SKM-1 treated with dmso at 0.1 percent for 144 hours (cell line): ENCODE data around the gene GDF15.
A peak's percentile ranks its signal among the peaks of the same experiment; 100 is the strongest.
"Not testable (repeated sequence)": the region's sequence is repeated elsewhere in the genome, so short reads cannot be mapped to it uniquely, and the experiment has no call there.

ENCODE experiments used
- DNase-seq: peaks from one replicate; lab custom pipeline; 2025; ENCODE audit not compliant: unreplicated experiment; lab: John Stamatoyannopoulos, UW

GDF15 gene

DNA sequence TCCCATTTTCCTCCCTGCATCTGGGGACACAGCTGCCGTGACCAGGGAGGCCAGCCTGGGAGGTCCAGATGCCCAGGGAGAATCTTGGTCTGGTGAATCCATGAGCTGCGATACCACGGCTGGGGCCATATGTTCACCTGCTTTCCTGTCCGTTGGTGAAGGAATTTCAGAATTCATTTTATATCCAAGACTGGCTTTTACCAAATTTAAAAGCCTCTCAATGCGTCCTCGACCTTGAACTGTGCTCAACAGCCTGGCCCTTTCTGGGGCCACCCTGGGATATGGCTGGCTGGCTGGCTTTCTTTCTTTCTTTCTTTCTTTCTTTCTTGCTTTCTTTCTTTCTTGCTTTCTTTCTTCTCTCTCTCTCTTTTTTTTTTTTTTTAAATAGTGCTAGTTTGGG lies 22.2 kb upstream of the GDF15 start:
- DNase-seq: no peak

DNA sequence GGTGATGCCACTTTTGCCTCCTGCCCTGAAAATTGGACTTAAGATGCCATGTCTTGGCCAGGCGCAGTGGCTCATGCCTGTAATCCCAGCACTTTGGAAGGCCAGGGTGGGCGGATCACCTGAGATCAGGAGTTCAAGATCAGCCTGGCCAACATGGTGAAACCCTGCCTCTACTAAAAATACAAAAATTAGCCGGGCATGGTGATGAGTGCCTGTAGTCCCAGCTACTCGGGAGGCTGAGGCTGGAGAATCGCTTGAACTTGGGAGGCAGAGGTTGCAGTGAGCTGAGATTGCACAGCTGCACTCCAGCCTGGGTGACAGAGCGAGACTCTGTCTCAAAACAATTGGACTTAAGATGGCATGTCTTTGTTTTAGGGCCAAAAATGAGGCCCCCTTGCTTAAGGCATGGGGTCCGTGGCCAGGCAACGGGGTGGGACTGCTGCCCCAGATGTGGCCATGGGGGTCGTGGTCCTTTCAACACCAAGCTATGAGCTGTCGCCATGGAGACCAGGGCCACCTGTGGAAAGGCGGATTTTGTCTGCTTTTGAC lies 21.6 kb upstream of the GDF15 start:
- not testable (repeated sequence) for DNase-seq

DNA sequence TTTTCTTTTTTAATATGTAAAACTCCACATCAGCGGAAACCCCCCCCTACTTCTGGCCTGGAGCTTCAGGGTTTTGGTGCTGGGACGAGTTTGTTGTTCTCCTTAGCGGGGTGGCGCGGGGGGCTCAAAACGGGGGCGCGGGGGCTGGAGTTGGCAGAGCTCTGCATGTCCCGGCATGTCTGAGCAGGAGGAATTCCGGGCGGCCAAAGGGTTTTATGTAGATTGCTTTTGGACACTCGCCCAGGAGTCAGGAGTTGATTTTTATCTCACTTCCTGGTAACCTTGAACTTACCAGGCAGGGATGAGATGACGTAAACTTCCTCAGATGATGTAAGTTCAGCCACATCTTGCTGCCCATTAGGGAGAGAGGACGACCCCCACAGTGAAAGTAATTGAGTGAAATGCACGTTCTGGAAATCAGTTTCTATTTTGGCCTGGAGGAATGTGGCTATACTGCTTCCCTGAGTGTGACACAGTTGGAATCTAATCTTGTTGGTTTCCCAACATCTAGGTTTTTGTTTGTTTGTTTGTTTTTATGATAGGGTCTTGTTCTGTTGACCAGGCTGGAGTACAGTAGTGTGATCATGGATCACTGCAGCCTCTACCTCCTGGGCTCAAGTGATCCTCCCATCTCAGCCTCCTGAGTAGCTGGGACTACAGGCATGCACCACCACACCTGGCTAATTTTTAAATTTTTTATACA lies 21.0 kb upstream of the GDF15 start:
- DNase-seq: peak; percentile 62

DNA sequence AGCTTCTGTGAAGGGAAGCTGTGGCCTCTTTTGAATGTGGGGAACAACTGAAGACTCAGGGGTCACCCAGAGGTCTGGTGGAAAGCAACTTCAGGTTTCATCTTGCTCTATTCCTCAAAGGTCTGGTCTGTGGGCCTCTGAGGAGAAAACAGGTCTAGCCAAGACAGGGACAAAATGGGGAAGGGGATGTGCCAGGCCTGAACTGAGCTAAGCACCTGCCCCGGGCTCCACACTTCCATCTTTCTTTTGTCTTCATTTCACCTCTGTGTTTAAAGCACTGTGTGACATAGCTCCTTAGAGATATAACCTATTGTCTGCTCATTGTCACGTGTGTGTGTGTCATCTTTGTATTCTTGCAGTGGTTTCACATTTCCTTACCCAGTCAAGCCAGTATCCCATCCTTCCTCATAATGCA lies 19.9 kb upstream of the GDF15 start:
- DNase-seq: peak; percentile 54

DNA sequence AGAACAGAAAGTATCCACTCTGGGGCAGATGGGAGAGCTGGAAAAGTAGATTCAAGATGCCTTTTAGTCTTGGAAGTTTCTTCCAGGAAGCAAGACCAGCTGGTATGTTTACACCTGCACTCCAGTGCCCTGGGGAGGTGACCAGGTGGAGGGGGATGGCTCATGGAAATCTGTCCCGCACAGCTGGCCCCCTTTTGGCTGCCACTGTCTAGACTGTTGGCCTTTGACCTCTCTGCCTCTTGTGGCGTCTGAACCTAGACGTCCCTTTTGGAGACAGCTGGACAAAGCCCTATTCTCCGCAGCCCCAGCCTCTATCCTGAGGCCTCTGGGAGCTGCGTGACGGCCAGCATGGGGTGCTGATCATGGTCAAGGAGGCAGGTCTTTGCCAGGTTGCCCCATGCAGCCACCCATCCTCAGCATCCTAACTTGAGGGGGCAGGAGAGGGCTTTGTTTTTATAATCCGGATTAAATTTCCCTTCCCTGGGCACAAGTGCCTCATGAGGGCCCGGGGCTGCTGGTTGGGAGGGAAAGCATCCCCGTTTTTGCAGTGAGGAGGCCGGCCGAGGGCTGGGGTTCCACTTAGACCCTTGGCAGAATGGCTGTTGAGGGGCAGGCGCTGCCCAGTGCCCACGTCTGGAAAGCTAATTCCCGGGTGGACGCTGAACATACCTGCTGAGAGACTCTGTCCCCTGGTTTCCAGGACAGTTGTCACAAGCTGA lies 17.3 kb upstream of the GDF15 start:
- no peak for DNase-seq

DNA sequence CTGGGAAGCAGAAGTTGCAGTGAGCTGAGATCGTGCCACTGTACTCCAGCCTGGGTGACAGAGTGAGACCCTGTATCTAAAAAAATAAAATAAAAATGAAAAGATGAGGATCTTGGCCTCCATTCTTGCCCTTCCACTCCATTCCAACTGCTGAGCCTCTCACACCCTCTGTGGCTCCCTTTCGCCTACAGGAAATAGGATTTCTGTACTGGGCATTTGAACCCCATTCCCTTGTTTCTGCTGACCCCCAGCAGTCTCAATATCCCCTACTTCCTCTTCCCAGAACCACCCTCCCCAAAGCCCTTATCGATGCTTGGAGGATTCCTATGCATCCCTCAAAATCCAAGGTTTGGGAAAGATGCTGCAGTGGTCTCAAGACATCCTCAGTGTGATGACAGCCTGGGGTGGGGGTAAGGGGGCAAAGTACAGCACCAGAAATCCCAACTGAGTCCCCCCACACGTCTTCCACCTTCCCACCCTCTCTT lies 12.5 kb upstream of the GDF15 start:
- DNase-seq: no peak

DNA sequence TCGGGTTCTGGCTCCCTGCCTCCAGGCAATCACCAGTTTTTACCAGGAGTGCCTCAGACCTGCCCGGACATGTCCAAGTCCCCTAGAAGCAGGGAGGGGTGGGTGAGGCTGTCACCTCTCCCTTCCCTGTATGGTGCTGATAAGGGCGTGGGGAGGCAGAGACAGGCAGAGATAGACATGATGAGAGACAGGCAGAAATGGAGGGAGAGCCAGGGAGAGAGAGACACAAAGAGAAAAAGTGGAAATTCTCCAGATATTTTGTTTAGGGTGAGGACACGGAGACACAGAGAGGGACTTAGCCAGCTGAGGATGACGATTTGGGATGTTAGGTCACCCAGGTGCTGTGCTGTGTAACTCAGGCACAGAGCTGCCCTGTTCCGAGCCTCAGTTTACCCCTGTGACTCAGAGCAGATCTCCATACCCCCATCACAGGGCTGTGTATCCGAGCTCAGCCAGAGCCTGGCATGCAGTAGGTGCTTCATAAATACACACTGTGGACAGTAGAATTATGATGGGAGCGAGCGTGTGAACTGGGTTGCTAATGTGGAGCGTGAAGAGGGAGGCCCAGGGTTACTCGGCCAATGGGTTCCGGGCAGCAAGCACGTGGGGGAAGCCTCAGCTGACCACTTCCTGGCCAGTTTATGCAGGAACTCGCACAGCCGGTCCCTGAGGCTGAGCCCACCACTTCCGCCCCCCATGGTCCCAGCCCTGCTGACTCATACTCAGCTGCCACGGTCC lies 11.9 kb upstream of the GDF15 start:
- DNase-seq: peak; percentile 90

DNA sequence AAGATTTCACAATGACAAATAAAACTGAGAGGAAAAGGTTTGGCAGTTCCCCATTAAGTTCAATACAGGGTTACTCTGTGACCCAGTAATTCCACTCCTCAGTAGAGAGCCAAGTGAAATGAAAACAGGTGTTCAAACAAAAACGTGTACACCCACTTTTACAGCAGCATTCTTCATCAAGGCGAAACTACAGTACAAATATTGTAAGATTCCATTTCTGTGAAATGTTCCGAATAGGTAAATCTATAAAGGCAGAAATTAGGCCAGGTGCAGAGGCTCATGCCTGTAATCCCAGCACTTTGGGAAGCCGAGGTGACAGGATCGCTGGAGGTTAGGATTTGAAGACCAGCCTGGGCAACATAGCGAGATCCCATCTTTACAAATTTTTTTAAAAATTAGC lies 8.9 kb upstream of the GDF15 start:
- DNase-seq: no peak

DNA sequence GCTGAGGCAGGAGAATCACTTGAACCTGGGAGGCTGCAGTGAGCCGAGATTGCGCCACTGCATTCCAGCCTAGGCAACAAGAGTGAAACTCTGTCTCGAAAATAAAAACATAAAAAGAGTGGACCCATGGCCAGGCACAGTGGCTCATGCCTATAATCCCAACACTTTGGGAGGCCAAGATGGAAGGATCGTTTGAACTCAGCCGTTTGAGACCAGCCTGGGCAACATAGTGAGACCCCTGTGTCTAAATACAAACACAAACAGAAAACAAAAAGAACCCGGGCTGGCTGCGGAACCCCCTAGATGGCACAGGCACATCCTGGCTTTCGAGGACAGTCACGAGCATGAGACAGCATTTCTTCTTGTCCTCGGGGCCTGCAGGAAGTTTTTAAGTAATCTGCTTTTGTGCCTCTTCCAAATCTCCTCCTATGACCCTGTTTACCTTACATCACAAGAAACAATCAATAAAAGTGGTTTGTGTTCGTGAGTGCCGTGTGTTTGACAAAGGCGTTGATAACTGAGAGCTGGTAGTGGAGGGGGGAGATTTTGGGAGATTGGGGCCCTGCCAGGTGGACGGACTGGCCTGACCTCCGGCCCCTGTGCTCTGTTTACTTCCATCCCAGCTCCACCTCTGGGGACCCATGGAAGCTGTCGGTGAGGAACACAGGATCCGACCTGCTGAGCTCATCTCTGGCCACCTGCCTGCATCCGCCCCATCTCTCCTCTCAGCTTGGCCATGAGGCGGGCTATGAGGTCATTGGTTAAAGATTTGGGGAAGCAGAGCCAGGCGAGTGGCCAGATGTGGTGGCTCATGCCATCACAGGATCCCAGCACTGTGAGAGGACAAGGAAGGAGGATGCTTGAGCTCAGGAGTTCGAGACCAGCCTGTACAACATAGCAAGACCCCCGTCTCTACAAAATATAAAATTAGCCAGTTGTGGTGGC lies 5.9 kb upstream of the GDF15 start:
- DNase-seq: no peak

DNA sequence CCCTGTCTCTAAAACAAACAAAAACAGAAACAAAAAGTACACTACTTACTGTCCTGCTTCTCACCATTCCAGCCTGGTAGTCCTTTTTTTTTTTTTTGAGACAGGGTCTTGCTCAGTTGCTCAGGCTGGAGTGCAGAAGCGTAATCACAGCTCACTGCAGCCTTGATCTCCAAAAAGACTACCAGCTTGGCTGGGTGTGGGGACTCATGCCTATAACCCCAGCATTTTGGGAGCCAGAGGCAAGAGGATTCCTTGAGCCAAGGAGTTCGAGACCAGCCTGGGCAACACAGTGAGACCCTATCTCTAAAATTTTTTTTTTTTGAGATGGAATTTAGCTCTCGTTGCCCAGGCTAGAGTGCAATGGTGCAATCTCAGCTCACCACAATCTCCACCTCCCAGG lies 5.1 kb upstream of the GDF15 start:
- no peak for DNase-seq

DNA sequence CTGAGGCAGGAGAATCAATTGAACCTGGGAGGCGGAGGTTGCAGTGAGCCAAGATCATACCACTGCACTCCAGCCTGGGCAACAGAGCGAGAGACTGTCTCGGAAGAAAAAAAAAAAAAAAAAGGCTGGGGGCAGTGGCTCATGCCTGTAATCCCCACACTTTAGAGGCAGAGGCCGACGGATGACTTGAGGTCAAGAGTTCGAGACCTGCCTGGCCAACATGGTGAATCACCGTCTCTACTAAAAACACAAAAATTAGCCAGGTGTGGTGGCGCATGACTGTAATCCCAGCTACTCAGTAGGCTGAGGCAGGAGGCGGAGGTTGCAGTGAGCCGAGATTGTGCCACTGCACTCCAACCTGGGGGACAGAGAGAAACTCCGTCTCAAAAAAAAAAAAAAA lies 2.3 kb upstream of the GDF15 start:
- not testable (repeated sequence) for DNase-seq

DNA sequence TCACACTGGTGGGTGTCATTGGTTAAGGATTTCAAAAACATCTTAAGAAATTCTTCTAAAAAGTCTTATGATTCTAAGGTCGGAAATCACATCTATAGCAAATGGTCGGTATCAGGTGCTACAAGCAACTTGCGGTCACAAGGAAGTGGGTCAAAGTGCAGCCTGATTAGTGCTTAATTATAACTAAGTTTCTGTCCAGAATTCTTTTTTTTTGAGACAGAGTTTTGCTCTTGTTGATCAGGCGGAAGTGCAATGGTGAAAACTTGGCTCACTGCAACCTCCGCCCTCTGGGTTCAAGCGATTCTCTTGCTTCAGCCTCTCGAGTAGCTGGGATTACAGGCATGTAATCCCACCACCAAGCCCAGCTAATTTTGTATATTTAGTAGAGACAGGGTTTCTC lies 1.2 kb upstream of the GDF15 start:
- DNase-seq: no peak

DNA sequence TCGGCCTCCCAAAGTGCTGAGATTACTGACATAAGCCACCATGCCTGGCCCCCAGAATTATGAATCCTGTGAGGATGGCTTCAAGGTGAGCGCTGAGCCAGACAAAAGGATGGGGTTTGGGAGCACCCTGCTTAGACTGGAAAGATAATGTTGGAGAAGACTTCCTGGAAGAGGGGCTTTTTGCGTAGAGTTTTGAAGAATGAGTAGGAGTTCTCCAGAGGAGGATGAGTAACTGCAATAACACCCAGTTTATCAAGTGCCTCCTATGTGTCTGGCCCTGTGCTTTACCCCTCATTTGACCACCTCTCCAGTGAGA lies 641 bp upstream of the GDF15 start:
- no peak for DNase-seq

DNA sequence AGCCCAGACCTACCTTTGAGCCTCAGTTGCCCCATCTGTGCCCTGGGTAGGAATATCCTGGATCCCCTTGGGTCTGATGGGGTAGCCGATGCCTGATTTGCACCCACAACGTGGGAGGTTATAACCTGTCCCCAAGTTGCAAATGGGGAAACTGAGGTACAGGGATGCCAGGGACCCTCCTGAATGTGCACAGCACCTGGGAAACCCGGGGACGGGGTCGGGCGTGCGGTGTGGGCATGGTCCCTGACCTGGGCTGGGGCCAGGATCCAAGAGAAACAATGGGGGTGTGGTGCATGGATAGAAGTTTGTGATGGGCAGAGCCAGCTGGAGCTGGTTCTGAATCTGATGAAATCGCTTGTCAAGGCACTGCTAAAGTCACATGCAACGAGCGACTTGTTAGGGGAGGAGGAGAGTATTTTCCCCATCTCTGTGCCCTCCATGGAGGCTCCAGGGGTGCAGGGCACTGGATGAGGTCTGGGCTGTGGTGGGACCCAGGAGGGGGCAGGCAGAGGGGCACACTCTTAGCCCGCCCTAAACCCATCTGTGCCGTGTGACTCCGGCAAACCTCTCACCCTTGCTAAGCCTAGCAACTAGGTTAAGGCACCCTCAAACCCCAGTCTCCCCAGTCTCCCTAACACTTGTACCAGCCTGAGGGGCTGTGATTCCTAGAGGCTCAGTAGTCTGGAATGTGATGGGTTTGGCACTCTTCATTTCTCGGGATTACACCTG lies 749 bp downstream of the GDF15 start:
- DNase-seq: no peak

DNA sequence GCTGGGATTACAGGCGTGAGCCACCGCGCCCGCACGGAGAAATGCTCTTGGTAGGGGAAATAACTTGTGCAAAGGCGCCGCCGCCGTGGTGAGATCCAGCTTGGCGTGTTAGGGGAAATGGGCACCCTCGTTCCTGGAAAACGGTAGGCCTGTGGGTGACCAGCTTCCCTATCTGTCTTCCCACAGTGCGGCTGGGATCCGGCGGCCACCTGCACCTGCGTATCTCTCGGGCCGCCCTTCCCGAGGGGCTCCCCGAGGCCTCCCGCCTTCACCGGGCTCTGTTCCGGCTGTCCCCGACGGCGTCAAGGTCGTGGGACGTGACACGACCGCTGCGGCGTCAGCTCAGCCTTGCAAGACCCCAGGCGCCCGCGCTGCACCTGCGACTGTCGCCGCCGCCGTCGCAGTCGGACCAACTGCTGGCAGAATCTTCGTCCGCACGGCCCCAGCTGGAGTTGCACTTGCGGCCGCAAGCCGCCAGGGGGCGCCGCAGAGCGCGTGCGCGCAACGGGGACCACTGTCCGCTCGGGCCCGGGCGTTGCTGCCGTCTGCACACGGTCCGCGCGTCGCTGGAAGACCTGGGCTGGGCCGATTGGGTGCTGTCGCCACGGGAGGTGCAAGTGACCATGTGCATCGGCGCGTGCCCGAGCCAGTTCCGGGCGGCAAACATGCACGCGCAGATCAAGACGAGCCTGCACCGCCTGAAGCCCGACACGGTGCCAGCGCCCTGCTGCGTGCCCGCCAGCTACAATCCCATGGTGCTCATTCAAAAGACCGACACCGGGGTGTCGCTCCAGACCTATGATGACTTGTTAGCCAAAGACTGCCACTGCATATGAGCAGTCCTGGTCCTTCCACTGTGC lies 2.4 kb downstream of the GDF15 start:
- peak; percentile 32 for DNase-seq

DNA sequence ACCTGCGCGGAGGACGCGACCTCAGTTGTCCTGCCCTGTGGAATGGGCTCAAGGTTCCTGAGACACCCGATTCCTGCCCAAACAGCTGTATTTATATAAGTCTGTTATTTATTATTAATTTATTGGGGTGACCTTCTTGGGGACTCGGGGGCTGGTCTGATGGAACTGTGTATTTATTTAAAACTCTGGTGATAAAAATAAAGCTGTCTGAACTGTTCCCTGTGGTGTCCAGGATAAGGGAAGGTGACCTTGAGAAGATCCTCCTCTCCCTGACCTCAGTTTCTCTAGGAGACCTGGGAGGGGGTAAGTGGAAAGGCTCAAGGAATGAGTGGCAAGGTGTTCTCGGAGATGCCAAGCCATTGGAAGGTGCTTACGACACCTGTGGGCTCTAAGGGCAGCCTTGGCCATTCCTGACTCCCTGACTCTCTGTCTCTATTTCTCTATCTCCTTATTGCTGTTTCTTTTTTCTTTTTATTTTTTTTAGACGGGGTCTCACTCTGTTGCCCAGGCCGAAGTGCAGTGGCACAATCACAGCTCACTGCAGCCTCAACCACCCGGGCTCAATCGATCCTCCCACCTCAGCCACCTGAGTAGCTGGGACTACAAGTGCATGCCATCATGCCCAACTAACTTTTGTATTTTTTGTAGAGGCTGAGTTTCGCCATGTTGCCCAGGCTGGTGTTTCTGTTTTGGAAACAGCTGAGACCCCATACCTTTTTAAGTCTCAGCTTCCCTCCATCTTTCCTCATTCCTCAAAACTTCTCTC lies 3.2 kb downstream of the GDF15 start:
- DNase-seq: no peak

DNA sequence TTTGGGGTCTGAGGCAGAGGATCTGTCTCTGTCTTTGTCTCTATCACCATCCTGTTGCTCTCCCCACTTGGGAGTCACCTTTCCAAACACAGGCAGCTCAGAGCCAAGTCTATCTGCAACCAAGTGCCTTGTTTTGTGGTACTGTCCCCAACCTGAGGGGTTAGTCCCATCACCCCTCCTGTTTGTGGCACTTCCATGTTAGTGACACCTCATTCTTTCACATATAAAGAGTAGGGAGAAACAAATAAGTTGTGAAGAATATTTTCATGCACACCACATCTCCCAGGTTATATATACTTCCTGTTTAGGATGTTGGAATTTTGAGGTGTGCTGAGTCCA lies 3.7 kb downstream of the GDF15 start:
- DNase-seq: no peak

DNA sequence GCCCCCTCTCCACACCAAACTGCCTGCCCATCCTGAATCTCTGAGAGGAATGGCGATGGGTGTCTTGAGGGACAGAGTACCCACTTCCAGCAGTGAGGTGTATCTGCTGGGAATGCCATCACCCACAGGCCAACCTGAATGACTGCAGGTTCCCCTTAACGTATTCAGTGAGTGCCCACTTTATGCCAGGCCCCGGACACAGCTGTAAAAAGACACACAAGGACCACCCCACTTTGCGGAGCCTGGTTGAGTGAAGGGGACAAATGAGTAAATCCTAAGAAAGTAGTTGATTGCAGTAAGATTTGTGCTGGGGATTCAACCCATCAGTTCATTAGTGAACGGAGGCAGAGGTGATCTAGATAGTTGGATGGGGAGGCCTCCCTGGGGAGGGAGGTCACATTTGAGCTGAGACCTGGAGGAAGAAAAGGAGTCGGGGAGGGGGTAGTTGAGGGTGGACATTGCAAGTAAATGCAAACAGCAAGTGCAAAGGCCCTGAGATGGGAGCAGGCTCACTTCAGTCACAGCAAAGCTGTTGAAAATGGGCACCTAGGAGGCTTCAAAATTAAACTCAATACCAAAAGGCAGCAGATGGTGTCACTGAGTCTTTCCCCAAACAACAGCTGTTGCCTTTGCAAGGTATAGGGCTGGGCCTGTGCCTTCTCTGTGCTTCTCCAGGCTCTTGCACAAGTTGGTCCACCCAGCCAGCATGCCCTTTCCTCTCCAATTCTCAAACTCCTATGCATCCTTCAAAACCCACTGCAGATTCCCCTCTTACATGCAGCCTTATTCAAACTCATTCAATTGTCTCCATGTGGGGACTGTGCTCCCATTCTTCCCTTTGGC lies 4.3 kb downstream of the GDF15 start:
- no peak for DNase-seq
